NT2/D1 (cell line): ENCODE results near the gene ECM1.

Experiments
- YY1 ChIP-seq: IDR thresholded peaks from 2 replicates; pipeline ENCODE4 v1.6.1; 2011; ENCODE audit not compliant: insufficient read length, insufficient read depth
- ZNF274 ChIP-seq: IDR thresholded peaks from 2 replicates; pipeline ENCODE4 v1.6.1; 2011; ENCODE audit warnings: mild to moderate bottlenecking, low read depth, low read length

- TF ChIP-seq ZNF274 (no peak), YY1 (no peak)
These were observed 47.5 kb downstream of the ECM1 start for GRCh38 chr1:150555198-150555970.
